Esophagus muscularis mucosa (tissue), 3 donors: ENCODE measurements around the gene MIEF2.

ENCODE experiments used
- POLR2A ChIP-seq: fragments of 450-650 bp; IDR thresholded peaks from one replicate; pipeline ENCODE4 v1.6.1; 2017; ENCODE audit warnings: antibody characterized with exemption, moderate library complexity, mild to moderate bottlenecking, low read depth
- POLR2AphosphoS5 ChIP-seq, 2 donors: sonication (generic); formaldehyde crosslinking; IDR thresholded peaks; one replicate each; pipeline ENCODE4 v1.6.1; 2017; ENCODE audit warnings: antibody characterized with exemption in 2 of 2
- TF ChIP-seq, protein P1 (sequence below), 3 experiments: fragments of 200-600 bp in 2 of 3; fragments of 450-650 bp in 1 of 3; sonication (generic) in 2 of 3; IDR thresholded peaks; one replicate each; pipeline ENCODE4 v1.5.1; 2017 to 2019; ENCODE audit warnings: antibody characterized with exemption in 3 of 3, mild to moderate bottlenecking in 2 of 3, moderate library complexity in 1 of 3

DNA sequence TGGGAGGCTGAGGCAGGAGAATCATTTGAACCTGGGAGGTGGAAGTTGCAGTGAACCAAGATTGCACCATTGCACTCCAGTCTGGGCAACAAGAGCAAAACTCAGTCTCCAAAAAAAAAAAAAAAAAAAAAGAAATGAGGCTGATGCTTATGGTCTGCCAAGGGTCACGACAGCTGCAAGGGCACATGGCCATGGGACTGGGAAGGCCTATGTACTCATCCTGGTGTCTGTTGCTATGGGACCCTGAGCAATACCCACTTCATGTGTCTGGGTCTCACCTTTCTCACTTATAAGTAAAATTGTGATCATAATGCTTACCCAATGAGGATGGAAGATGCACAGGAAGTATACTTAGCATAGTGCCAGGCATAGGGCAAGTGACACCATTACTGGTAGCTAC is 16.6 kb downstream of the MIEF2 start:
- TF ChIP-seq POLR2A (no peak), POLR2AphosphoS5 (IDR thresholded peaks at IDR 0.05) (no peak)
- TF ChIP-seq, protein P1, sequence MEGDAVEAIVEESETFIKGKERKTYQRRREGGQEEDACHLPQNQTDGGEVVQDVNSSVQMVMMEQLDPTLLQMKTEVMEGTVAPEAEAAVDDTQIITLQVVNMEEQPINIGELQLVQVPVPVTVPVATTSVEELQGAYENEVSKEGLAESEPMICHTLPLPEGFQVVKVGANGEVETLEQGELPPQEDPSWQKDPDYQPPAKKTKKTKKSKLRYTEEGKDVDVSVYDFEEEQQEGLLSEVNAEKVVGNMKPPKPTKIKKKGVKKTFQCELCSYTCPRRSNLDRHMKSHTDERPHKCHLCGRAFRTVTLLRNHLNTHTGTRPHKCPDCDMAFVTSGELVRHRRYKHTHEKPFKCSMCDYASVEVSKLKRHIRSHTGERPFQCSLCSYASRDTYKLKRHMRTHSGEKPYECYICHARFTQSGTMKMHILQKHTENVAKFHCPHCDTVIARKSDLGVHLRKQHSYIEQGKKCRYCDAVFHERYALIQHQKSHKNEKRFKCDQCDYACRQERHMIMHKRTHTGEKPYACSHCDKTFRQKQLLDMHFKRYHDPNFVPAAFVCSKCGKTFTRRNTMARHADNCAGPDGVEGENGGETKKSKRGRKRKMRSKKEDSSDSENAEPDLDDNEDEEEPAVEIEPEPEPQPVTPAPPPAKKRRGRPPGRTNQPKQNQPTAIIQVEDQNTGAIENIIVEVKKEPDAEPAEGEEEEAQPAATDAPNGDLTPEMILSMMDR (IDR thresholded peaks at IDR 0.05): no peak
